Tibial artery (tissue), 4 donors: ENCODE measurements around the gene CEP350.

Experiments used
- DNase-seq, 2 donors: peaks; one replicate each; pipeline ENCODE4 v3.0.0-alpha.2; 2019
- H3K27ac ChIP-seq, 2 donors: fragments of 200-600 bp; sonication (generic) in 1 of 2; 1 replicate in 1 of 2; 2 replicates in 1 of 2; pipeline ENCODE4 v1.5.1; 2018 to 2019; ENCODE audit warnings: mild to moderate bottlenecking in 1 of 2
- H3K27me3 ChIP-seq, 2 donors: fragments of 200-600 bp; sonication (generic) in 1 of 2; one replicate each; pipeline versions ENCODE4 v1.5.1 to v1.6.0; 2016 to 2019
- H3K36me3 ChIP-seq, 3 donors: fragments of 200-600 bp; sonication (generic) in 2 of 3; one replicate each; pipeline ENCODE4 v1.5.1; 2016 to 2019; ENCODE audit warnings: mild to moderate bottlenecking in 2 of 3
- H3K4me1 ChIP-seq, 4 donors: fragments of 200-600 bp; sonication (generic) in 2 of 4; 1 replicate in 3 of 4; 2 replicates in 1 of 4; pipeline ENCODE4 v1.5.1; 2016 to 2019
- H3K4me3 ChIP-seq, 2 donors: fragments of 200-600 bp; sonication (generic) in 1 of 2; 1 replicate in 1 of 2; 2 replicates in 1 of 2; pipeline ENCODE4 v1.5.1; 2018 to 2019; ENCODE audit warnings: mild to moderate bottlenecking in 2 of 2
- H3K9me3 ChIP-seq, 3 donors: fragments of 200-600 bp; sonication (generic) in 1 of 3; one replicate each; pipeline ENCODE4 v1.5.1; 2016 to 2019
- intact Hi-C: fragments of 100-400 bp; cut with DNase I; formaldehyde crosslinking; loops from one replicate; pipeline ENCODE4 v1.15.0; 2023; ENCODE audit warnings: low total_unique reads
- TF ChIP-seq, protein P1 (sequence below), 2 experiments: fragments of 200-600 bp in 1 of 2; fragments of 450-650 bp in 1 of 2; IDR thresholded peaks; one replicate each; pipeline ENCODE4 v1.5.1; 2017 to 2019; ENCODE audit warnings: antibody characterized with exemption in 2 of 2, mild to moderate bottlenecking in 1 of 2, moderate library complexity in 1 of 2

Gene CEP350

GRCh38 chr1:179921472-179921871 lies 33.1 kb upstream of the CEP350 start:
- Histone ChIP-seq H3K27ac (no peak overlapping the region), H3K4me1 (no peaks in the 10 kb centered on the region), H3K27me3 (no peaks in the 10 kb centered on the region), H3K9me3 (no peaks in the 10 kb centered on the region), H3K4me3 (no peak overlapping the region), H3K36me3 (peaks cover 38 to 47% (median 41%) of the 10 kb centered on the region in 3 donors)
- intact Hi-C loops, result no loop called here
- TF ChIP-seq, protein P1, sequence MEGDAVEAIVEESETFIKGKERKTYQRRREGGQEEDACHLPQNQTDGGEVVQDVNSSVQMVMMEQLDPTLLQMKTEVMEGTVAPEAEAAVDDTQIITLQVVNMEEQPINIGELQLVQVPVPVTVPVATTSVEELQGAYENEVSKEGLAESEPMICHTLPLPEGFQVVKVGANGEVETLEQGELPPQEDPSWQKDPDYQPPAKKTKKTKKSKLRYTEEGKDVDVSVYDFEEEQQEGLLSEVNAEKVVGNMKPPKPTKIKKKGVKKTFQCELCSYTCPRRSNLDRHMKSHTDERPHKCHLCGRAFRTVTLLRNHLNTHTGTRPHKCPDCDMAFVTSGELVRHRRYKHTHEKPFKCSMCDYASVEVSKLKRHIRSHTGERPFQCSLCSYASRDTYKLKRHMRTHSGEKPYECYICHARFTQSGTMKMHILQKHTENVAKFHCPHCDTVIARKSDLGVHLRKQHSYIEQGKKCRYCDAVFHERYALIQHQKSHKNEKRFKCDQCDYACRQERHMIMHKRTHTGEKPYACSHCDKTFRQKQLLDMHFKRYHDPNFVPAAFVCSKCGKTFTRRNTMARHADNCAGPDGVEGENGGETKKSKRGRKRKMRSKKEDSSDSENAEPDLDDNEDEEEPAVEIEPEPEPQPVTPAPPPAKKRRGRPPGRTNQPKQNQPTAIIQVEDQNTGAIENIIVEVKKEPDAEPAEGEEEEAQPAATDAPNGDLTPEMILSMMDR (IDR thresholded peaks at IDR 0.05), result no peak
- DNase-seq, result no peak

- no peak for DNase-seq
- Histone ChIP-seq H3K4me3 (no peak overlapping the region), H3K9me3 (no peaks in the 10 kb centered on the region), H3K27ac (no peak overlapping the region), H3K36me3 (peaks cover 33 to 39% (median 33%) of the 10 kb centered on the region in 3 donors), H3K4me1 (no peaks in the 10 kb centered on the region), H3K27me3 (no peaks in the 10 kb centered on the region)
- intact Hi-C loops, result no loop called here
- TF ChIP-seq, protein P1 (IDR thresholded peaks at IDR 0.05), result no peak
Measured at GRCh38 chr1:179921981-179922872, 32.4 kb upstream of the CEP350 start.

- no peaks in the 10 kb centered on the region for H3K27me3 ChIP-seq
- no peak overlapping the region for H3K27ac ChIP-seq
- TF ChIP-seq, protein P1 (IDR thresholded peaks at IDR 0.05), result no peak
- H3K4me3 ChIP-seq, result no peak overlapping the region
- H3K36me3 ChIP-seq, result peaks cover 25 to 31% (median 25%) of the 10 kb centered on the region in 3 donors
- no peaks in the 10 kb centered on the region for H3K4me1 ChIP-seq
- no peaks in the 10 kb centered on the region for H3K9me3 ChIP-seq
- DNase-seq, result no peak
- intact Hi-C loops, result no loop called here
Measured at GRCh38 chr1:179923029-179923428, 31.6 kb upstream of the CEP350 start.

DNA sequence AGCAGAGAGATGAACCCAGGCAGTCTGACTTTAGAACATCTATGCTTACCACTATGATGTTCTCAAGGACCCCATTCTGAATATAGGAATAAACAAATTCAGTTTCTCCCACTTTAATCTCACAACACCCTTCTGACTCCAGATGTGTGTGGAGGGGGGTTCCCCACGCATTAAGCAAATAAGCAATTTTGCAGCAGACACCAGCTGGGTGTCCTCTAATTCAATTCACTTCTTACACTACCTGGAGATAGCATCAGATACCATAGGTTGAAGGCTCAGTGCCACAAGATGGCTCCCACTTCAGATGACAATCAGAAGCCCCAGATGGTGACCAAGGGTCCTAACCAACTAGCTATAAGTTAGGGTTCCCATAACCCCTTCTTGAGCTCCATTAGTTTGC lies 30.3 kb upstream of the CEP350 start:
- Histone ChIP-seq H3K36me3 (peaks cover 13 to 19% (median 14%) of the 10 kb centered on the region in 3 donors), H3K9me3 (no peaks in the 10 kb centered on the region), H3K27ac (no peak overlapping the region), H3K4me1 (no peaks in the 10 kb centered on the region), H3K27me3 (no peaks in the 10 kb centered on the region), H3K4me3 (no peak overlapping the region)
- intact Hi-C loops, result no loop called here
- TF ChIP-seq, protein P1 (IDR thresholded peaks at IDR 0.05), result no peak
- DNase-seq, result no peak

GRCh38 chr1:179925302-179925701 lies 29.3 kb upstream of the CEP350 start:
- no peak overlapping the region for H3K27ac ChIP-seq
- peaks cover 6 to 11% (median 9%) of the 10 kb centered on the region in 3 donors for H3K36me3 ChIP-seq
- no peak overlapping the region for H3K4me3 ChIP-seq
- DNase-seq, result no peak
- no peaks in the 10 kb centered on the region for H3K4me1 ChIP-seq
- intact Hi-C loops, result no loop called here
- H3K27me3 ChIP-seq, result no peaks in the 10 kb centered on the region
- TF ChIP-seq, protein P1 (IDR thresholded peaks at IDR 0.05), result no peak
- no peaks in the 10 kb centered on the region for H3K9me3 ChIP-seq
